LoVo (cell line): ENCODE results near the gene SSRP1.
"Not testable (repeated sequence)": the region's sequence is repeated elsewhere in the genome, so short reads cannot be mapped to it uniquely, and the experiment has no call there.

Experiments used
- DNase-seq: peaks from one replicate; pipeline ENCODE4 v3.0.0-alpha.2; 2016; ENCODE audit warnings: low spot score

Gene SSRP1

DNA sequence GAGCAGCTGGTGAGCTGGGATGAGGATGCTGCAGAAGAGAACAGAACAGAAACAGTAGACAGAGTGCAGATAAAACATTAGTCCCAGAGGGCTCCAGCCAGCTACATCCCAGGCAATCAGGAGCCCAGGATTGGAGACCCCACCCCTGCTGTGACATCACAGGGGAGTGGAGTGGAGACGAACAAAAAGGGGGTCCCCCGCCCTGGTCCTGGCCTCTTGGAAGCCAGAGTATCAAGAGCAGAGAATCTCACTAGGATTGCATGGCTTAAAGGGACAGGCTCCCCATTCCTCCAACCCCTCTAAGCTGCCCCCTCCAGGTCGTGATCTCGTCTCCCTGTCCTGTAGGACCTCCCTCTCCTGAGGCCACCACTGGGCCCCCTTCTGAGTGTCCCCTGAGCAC, 2.5 kb upstream of the SSRP1 start, which contains the start of gene P2RX3:
P2RX3 (plus strand) TSS at position 211 of the 400 bp plus-strand sequence. CDS start 199 bp downstream, outside the sequence.
- DNase-seq = no peak

DNA sequence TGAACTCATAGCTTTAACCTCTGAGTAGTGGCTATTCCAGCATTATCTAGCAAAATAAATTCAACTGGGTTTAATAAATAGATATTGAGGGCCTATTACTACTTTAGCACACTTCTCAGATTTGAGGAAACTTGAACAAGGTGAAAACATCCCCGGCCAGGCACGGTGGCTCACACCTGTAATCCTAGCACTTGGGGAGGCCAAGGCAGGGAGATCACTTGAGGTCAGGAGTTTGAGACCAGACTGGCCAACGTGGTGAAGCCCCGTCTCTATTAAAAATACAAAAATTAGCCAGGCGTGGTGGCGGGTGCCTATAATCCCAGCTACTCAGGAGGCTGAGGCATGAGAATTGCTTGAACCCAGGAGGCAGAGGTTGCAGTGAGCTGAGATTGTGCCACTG, 1.2 kb upstream of the SSRP1 start:
- not testable (repeated sequence) for DNase-seq

DNA sequence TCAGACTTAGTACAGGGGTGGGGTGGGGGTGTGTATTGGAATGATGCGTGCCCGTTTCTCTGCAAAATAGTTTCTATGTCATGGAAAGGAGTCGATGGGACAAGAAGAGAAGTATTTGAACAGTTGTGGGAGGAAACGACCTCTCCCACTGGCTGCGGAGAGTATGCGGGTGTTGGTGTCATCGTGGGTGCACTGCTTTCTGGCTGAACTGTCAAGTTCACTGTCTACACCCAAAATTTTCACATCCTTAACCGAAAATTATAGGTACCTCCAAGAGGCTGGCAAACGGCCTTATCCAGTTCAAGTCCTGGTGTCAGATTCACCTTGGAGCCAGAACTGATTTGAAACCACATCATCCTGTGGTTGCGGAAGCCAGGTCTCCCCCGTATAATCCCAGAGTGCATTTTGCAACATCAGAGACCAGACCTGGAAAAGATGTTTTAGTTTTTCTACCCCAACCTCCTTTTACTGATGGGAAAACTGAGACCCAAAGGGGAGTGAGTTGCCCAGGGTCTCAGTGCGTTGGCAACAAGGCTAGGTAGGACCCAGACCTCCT, 497 bp upstream of the SSRP1 start:
- no peak for DNase-seq

DNA sequence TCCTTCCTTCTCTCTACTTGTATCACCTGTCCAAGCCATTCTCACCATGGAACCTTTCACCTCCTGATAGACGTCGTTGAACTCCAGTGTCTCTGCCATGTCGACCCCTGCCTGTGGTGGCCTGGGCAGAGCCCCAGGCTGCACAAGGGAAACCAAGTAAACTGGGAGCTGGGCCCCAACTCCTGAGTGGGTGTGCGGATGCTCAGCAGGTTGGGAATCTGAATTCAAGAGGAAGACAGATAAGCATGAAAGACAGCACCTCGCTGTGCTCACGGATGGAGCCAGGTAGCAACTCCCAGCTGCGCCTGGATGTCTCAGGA, 709 bp downstream of the SSRP1 start:
- no peak for DNase-seq

DNA sequence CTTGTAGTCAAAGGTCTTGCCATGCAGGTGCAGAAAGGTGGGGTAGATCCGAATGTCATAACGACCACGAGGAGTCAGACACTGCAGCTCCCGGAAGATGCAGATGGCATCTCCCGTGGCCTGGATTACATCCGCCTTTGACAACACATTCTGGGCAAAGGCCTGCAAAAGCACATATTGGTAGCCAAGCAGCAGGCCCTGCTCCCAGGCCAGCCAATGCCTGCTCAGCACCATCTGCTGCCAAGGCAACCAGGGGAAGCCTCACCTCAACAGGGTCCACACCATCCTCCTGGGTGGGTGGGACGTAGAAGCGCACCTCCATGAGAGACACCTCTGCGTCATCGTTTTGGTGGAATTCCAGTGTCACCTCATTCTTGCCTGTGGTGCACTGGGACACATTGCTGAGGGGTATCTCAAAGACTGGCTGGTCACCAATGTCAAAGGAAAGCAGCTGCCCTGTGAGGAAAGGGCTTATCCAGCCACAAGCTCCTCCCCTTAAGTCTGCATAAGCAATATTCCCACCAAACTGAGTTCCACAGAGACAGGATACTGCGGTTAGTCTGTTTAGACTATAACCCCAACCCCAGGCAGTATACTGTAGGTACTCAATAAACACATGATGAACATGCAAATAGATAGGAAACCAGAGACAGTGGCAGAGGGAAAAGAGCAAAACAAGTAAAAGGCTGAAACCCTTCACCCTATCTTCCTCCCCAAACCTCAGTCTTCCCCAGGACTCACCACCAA, 2.8 kb downstream of the SSRP1 start:
- DNase-seq = no peak

DNA sequence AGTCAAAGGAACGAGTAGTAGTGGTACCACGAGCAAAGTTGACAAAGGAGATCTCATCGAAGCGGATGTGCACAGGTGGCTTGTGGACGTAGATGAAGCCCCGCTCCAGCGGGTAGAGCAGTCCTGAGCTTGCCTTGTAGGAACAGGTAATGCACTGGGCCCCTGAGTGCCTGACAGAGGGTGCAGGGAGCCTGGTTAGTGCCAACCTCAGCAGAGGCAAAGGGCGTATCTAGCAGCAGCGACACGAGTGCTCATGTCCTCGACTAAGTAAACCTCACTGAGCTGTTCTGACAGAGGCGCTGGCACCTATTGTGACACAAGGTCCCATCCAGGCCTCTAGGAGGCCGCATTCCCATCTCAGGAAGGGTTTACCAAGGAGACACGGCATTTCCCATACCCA, 4.0 kb downstream of the SSRP1 start:
- no peak for DNase-seq

DNA sequence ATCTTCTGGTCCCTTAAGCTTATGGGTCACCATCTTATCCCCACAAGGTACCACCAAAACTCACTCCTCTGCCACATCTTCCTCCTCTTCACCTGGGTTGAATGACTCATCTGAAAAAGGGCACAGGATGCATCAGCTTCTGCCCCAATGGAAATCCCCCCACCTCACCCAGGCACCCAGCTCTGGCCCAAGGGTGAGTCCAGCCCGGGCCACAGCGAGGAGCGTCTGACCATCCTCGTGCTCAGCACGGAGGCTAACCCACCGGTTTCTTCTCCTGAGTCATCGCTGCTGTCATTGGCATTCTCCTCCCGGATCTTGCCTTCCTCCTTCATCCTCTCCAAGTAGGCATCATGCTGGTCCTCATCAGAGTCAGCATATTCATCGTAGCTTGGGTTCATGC, 5.7 kb downstream of the SSRP1 start:
- no peak for DNase-seq

DNA sequence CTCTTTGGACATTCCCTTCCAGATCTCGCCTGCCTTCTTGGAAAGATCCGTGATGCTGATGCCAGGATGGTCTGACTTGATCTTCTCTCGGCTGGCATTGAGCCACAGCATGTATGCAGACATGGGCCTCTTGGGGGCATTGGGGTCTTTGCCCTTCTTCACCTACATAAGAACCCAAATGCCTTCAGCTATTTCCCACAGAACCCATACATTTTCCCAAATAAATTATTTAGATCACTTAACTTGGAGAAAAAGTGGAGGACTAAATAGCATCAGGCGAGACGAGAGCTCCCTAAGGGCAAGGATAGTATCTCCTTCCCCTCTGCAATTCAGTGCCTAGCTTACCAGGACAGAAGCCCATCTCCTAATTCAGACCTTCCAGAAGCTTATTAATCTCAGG, 8.0 kb downstream of the SSRP1 start:
- DNase-seq = no peak

DNA sequence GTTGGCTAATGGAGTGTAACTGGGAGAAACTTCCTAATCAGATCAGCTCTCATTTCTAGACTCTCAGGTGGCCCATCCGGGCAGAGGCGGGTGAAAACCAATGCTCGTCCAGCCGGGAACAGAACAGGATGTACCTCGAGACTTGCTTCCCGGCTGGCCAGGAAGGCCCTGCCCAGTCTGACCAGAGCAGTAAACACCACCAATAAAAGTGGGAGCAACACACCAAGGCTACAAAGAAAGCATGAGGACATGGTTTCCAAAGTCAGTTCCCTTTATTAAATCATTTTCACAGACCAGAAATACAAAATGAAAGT, 10.0 kb downstream of the SSRP1 start:
- DNase-seq = peak; percentile 50

DNA sequence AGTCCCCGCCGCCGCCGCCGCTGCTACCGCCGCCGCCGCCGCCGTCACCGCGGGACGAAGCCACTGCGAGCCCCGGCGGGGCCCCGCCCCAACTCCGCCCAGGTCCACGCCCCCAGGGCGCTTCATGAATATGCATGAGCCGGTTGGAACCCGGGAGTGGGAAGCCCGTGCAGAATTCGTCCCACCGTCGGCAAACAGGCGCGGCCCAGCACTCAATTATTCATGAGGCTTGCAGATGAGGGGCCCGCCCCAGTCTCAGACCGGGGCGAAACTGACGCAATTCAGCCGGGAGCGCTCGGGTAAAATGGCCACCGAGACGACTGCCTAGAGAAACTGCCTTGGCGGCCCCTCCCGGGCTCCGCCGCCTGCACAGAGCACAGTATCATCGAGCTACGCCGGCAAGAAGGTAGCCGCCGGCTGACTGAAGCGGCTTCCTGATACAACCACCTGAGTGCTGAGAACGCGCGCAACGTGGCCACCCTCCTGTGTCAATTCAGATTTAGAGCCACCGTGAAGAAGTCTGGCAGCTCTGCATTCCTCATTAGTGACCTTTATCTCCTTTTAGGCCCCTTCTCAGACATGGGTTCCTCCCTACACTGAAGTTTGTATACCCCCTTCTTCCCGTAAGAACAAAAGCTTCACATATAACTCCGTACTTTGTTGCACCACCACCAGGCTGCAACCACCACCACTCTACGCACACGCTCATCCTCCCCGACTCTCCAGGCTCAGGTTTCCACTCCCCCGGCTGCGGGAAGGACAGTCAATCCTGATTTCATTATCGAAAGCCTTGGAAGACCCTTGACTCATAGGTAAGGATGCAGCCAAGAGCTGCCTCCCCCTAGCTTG, 10.6 kb downstream of the SSRP1 start, which contains the start of gene TNKS1BP1:
TNKS1BP1 (minus strand) TSS at position 67 of the 849 bp plus-strand sequence. CDS start 3,067 bp downstream, outside the sequence.
- DNase-seq = peak; percentile 96

DNA sequence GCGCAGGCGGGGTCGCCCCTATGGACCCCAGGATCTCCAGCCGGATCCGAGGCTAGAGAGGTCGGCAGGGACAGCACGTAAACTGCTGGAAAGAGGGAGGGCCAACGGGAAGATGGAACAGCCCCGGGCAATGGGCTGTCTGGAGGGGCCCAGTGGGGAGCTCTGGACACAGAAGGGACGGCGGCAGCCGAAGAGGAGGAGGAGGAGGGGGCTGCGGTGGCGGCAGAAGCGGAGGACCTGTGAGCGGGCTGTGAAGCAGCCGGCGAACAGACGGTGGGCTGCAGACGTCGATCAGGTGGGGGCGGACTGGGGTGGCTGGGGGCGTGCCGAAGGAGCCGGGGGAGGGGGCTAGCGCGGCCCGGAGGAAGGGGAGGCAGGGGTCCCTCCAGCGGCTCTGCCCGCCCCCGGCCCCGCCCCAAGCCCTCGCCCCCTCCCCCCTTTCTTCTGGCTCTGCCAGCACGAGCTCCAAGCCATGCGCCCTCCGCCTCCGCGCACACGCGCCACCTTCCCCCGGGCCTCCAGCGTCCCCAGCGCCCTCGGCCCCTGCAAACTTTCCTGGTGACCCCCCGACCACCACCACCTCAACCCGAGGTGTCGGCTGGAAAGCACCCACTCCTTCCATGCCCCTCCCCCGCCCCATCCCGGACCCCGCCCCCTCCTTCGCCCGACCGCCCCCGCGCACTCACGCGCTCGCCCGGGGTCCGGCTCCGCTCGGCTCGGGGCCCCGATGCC, 11.4 kb downstream of the SSRP1 start:
- DNase-seq = no peak

DNA sequence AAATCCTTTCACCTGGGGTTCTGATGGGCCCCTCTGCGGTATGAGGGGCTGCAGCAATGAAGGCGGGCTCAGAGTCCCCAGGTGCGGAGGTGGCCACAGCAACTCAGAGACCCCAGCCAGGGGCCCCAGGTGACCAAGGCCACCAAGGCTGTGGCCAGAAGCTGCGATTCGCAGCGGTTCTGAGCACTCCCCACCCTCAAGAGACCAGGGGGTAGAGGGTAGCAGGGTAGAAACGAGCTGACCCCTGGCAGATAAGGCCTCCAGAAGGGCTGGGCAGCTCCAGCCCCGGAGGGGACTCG, 11.9 kb downstream of the SSRP1 start:
- no peak for DNase-seq

DNA sequence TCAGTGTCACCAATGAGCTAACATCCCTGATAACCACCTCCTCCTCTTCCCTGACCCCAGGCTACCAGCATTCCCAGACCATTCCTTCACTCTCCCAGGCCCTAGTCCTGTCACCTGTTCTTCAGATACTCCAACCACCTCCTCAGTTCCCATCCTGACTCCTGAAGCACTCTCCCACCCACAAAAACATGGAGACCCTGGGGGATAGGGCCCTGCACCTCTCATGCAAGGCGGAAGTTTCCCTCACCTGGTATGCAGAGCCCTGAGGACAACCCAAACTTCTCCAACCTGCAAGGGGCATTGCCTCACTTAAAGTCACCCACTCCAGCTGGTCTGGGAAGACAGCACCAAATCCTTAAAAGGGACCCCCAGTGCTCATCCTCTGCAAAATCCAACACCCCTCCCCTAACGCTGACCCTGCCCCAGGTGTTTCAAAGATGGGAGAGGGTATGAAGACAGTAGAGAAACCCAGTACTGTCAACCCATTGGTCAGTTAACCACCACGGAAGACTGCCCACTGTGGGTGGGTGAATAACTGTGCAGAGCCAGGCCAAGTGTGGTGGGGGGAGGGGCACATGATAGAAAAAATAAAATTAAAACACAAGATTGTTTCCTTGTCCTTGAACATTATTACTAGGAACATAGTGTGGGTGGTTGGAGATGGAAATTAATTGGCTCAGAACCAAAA, 12.4 kb downstream of the SSRP1 start:
- no peak for DNase-seq

DNA sequence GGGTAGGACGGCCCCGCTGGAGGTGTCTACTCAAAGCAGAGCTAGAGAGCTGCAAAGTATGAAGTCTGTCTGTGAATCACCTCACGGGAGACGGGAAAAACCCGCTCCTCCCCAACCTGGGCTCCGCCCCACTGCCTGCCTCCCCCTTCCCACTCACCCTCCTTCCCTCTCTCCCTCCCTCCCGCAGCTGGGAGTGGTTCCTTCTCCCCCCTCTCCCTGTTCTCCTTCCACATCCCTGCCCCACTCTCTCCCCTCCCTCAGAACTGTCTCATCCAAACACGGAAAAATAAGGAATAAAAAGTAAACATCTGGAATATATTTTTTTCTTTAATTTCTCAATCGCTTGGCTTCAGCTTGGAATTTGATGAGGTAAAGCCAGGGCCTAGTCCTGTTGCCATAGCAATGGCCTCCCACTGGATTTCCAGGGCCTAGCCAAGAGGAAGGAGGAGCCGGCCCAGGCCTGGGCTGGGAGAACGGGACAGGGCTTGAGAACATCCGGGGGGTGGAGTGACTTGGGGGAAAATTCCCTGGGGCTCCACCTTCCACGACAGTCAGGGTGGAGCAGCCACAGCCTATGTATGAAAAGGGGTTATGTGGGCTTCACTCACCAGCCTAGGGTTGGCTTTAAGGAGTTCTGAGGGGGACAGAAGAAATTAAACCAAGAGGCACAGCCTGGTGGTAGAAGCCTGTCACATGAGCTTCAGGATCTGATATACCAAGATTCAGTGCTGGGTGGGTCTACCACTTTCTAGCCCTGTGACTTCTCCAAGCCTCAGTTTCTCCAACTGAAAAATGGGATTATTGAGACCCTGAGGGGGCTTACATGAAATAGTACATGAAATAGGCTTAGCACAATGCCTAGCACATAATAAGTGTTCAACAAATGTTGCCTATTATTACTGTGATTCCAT, 13.2 kb downstream of the SSRP1 start:
- no peak for DNase-seq

DNA sequence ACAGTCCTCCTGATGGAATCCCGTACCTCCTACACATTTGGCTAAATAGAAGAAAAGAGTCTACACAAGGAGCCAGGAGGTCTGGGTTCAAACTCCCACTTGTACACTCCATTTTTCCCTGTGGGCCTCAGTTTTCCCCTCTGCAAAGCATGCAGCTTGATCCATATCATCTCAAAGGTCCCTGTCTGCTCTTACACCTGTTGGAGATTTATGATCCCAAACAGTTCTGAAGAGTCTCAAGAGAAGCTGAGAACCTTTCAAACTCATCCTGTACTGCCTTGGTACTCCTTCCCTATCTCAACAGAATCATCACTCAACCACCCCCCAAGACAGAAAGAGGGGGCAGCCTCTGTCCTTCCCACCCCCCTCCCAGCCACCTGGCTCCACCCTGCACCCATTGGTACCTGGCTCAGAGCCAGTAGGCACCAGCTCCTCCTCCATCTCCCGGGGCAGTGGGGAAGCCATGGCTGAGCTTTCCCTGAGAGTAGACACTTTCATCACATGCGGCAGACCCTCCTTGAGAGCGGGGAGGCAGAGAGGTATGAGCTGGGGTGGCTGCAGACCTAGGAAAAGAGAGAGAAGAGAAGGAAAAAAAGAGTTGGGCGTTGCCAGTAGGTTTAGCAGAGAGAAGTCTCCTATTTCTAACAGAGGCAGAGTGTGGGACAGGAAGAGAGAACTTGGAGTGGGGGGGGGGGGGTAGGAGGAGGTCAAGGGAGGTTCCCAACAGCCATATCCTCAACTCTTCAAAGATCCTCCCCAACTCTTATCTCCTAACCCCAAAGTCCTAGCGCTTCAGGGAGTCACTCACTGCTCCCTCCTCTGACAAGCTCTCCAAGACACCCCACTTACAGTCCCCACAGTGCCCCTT, 14.1 kb downstream of the SSRP1 start:
- no peak for DNase-seq

DNA sequence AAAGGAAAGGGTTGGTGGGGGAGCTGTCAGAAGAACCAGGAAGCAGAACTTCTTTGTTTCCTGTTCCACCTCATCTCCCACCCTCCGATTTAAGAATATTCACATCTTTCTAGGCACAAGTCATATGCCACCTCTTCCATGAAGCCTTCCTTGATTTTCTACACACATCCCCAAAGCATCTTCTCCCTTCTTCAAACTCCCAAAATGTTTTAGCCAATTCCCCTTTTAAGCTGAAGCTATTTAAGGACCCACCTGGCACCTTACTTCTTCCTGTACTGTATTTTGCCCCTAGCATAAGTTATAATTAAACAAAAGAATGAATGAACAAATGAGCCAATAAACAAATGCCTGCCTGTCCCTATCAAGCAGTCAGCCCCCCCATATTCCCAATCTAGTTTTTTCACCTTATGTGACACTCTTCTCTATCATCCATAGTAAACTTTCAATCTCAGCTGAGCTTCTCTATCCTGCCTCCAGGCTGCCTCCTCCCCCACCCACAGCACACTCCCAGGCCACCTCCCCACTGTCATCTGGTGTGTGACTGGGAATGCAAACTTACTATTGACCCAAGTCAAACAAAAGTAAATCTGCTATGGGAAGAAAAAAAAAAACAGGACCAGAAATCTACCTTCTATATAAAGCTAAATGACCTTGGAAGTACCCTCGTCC, 14.8 kb downstream of the SSRP1 start:
- DNase-seq = no peak

DNA sequence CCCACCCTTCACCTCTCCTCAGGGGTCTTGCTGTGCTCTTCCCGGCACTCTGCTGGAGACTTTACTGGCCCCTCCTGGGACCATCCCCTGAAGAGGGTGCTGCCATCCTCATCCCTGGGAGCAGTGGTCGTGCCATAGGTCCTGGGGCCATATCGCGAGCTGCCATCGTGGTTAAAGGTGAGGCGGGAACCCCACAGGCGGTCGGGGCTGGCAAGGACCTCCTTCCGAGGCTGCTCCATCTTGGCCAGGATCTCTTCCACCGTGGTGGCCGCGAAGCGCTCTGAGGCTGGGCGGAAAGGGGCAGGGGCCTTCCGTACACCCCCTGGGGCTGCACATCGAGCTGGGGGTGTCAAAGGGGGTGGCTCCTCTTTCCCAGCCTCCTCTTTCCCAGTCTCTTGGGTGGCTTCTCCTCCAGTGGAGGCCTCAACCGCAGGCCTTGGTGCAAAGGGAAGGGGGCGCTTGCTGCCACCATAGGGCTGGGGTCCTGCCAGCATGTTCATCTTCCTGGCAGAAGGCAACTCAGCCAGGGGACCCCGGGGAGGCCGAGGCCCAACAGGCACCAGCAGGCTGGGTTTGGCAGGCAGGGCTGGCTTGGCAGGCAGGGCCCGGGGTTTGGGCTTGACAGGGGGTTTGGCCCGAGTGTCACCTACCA, 15.5 kb downstream of the SSRP1 start:
- DNase-seq = no peak

DNA sequence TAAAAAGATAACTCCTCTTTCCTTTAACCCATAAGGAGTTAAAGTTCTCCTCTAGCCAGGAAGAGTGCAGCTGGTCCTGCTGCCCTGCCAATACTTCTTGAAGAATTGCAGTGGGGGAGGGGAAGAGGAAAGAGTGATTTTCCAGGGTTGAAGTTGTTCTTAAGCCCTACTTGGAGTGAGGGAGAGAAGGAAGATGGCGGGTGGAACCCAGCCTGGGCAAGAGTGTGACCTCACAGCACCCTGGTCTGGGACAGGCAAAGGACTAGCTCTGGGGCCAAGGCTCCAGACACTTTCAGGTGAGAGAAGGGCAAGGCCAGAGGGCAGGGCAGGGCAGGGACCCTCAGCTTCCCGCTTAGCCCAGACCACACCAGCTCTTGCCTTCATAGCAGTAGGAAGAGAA, 17.5 kb downstream of the SSRP1 start:
- no peak for DNase-seq

DNA sequence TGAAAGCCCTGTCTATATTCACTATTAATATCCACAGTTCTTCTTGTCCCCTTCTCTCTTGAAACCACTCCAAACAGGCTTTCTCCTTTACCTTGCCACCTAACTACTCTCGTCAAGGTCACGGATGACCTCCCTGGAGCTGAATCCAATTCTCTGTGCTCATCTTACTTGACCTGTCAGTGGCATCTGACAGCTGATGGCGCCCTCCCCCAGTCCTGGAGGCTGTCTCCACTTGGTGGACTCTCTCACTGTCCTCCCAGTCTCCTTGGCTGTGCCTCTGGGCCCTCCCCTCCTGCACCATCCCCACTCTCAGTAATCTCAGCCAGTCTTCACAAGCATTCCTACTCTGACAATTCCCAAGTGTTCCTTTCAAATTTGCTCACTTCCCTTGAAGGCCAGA, 19.7 kb downstream of the SSRP1 start:
- no peak for DNase-seq
